ENCODE measurements around the gene MUS81. TPM values are rescaled to one million over a fixed set of nuclear protein-coding genes. Genes with fewer than 3 reads are reported as not detected.

MUS81 gene
- total and polyA plus RNA-seq, 9 of the 15 experiments (the other 6 are each of a cell fraction or from before 2014, with no cell fraction given) = 13.4 to 118 (median 53.7) TPM

DNA sequence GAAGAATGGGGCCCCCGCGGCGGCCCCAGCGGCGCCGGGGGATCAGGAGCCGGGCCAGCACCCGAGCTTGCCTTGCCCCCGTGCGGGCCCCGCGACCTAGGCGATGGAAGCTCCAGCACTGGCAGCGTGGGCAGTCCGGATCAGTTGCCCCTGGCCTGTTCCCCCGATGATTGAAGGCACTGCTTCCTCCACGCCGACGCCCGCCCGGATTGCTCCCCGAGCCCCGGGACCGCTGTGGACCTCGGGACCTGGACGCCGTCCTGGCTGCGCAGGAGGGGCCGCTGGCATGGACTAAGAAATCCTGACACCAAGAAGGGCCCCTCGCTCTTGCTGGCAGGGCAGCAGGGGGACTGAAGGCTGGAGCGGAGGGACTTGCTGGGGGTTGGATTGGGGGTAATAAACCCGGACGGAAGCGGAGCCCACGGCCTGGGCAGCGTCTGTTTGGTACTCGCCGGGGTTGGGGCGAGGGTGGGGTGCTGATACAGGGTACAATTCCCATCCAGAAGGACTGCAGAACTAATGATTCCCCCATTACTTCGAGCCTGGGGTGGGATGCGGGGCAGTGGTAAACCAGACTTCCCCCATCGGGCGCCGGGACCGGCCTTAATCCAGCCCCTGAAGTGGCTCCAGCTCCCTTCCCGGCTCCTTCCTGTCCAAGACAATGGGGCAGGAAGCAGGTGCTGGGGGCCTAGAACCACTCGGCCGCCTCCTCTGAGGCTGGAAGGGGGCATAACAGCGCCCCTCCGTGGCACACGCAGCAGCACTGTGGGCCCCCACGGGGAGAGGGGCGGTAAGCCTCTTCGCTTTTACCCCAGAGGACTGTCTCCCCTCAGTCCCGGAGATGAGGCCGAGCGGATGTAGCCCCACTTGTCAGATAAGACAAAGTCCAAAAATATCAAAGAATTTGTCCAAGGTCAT, 31.2 kb downstream of the MUS81 start (continued):
- TF ChIP-seq, protein P1, sequence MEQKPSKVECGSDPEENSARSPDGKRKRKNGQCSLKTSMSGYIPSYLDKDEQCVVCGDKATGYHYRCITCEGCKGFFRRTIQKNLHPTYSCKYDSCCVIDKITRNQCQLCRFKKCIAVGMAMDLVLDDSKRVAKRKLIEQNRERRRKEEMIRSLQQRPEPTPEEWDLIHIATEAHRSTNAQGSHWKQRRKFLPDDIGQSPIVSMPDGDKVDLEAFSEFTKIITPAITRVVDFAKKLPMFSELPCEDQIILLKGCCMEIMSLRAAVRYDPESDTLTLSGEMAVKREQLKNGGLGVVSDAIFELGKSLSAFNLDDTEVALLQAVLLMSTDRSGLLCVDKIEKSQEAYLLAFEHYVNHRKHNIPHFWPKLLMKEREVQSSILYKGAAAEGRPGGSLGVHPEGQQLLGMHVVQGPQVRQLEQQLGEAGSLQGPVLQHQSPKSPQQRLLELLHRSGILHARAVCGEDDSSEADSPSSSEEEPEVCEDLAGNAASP (IDR thresholded peaks at IDR 0.05) = no peak
- TF ChIP-seq NR2C1 (IDR thresholded peaks at IDR 0.05) (no peak), NR2C1 (tag; IDR thresholded peaks at IDR 0.05) (no peak), FOSL1 (tag; conservative IDR thresholded peaks at IDR 0.05) (no peak), TCF3 (CRISPR knock-in tag; IDR thresholded peaks at IDR 0.05) (0 out of 2 replicates have a peak, but pooled peaks have one; percentile 4), TAF15 (IDR thresholded peaks at IDR 0.05; ENCODE audit: low read depth, low read length) (0 out of 2 replicates have a peak, but pooled peaks have one; percentile 58), TAF1 (IDR thresholded peaks at IDR 0.05; ENCODE audit: control insufficient read depth, extremely low read depth, insufficient read depth, low read length, severe bottlenecking) (peak; percentile 36), CREB1 (IDR thresholded peaks at IDR 0.05) (0 out of 2 replicates have a peak, but pooled peaks have one; percentile 6), CREB1 (CRISPR knock-in tag; IDR thresholded peaks at IDR 0.05) (peak; percentile 29; the same call in 1 of the 2 replicates), ZSCAN29 (IDR thresholded peaks at IDR 0.05) (0 out of 2 replicates have a peak, but pooled peaks have one; percentile 10), KLF13 (tag; IDR thresholded peaks at IDR 0.05; ENCODE audit: borderline replicate concordance, low read depth) (no peak), CBX1 (IDR thresholded peaks at IDR 0.05; ENCODE audit: low read depth) (peak; percentile 44), PHF8 (IDR thresholded peaks at IDR 0.05; ENCODE audit: borderline replicate concordance, low read length) (no peak), NCOA4 (IDR thresholded peaks at IDR 0.05; ENCODE audit: partially characterized antibody) (no peak)
- TF ChIP-seq, protein P2, sequence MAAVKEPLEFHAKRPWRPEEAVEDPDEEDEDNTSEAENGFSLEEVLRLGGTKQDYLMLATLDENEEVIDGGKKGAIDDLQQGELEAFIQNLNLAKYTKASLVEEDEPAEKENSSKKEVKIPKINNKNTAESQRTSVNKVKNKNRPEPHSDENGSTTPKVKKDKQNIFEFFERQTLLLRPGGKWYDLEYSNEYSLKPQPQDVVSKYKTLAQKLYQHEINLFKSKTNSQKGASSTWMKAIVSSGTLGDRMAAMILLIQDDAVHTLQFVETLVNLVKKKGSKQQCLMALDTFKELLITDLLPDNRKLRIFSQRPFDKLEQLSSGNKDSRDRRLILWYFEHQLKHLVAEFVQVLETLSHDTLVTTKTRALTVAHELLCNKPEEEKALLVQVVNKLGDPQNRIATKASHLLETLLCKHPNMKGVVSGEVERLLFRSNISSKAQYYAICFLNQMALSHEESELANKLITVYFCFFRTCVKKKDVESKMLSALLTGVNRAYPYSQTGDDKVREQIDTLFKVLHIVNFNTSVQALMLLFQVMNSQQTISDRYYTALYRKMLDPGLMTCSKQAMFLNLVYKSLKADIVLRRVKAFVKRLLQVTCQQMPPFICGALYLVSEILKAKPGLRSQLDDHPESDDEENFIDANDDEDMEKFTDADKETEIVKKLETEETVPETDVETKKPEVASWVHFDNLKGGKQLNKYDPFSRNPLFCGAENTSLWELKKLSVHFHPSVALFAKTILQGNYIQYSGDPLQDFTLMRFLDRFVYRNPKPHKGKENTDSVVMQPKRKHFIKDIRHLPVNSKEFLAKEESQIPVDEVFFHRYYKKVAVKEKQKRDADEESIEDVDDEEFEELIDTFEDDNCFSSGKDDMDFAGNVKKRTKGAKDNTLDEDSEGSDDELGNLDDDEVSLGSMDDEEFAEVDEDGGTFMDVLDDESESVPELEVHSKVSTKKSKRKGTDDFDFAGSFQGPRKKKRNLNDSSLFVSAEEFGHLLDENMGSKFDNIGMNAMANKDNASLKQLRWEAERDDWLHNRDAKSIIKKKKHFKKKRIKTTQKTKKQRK (IDR thresholded peaks at IDR 0.05; ENCODE audit: borderline replicate concordance, low read depth, low read length) = no peak
- TF ChIP-seq, protein P3, sequence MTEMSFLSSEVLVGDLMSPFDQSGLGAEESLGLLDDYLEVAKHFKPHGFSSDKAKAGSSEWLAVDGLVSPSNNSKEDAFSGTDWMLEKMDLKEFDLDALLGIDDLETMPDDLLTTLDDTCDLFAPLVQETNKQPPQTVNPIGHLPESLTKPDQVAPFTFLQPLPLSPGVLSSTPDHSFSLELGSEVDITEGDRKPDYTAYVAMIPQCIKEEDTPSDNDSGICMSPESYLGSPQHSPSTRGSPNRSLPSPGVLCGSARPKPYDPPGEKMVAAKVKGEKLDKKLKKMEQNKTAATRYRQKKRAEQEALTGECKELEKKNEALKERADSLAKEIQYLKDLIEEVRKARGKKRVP (CRISPR knock-in tag; IDR thresholded peaks at IDR 0.05) = no peak
- TF ChIP-seq, protein P4, sequence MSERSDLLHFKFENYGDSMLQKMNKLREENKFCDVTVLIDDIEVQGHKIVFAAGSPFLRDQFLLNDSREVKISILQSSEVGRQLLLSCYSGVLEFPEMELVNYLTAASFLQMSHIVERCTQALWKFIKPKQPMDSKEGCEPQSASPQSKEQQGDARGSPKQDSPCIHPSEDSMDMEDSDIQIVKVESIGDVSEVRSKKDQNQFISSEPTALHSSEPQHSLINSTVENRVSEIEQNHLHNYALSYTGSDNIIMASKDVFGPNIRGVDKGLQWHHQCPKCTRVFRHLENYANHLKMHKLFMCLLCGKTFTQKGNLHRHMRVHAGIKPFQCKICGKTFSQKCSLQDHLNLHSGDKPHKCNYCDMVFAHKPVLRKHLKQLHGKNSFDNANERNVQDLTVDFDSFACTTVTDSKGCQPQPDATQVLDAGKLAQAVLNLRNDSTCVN (CRISPR knock-in tag; IDR thresholded peaks at IDR 0.05) = no peak
